Stimulated activated CD8-positive, alpha-beta memory T cell treated with anti-CD3 and anti-CD28 coated beads, Interleukin-7, amount 100 ng/mL, for 24 hours (primary cell): ENCODE data around the gene TMPRSS11A.

ENCODE experiments used
- DNase-seq: peaks from one replicate; pipeline ENCODE4 v3.0.0-alpha.2; 2020; ENCODE audit warnings: low read depth

The TMPRSS11A gene

DNA sequence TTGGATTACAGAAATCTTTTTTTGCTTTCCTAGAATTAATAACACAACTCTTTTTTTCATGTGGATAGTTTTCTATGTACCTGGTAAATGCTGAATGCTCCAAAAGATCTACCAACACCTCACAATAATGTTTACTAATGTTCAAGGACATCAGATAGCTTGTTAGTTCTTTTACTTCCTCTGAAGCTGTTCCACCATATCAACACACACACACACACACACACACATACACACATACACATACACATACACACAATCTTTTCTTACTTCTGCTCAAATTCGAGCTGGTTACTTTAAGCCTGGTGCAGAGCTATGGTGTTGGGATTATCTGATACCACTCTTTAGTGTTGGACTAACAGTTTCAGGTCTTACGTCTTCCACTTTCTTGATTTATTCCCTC is 51.2 kb downstream of the TMPRSS11A start:
- no peak for DNase-seq

DNA sequence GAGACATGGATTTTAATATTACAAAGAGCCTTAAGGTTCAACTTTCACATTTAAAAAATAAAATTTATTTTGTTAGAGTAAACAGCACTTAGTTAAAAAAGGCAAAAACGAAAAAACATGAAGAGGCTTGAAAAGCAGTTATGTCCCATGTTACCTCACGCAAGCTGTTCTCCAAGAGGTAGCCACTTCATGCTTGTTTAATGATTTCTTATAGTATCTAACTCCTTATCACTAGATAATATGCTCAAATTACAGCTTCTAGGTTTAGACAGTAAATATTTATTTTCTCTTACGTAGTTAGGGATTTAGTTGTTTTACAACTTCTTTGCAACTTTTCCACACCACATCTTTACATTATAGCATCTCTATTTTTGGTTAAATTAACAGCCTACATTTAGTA is 51.7 kb downstream of the TMPRSS11A start:
- DNase-seq, result no peak

DNA sequence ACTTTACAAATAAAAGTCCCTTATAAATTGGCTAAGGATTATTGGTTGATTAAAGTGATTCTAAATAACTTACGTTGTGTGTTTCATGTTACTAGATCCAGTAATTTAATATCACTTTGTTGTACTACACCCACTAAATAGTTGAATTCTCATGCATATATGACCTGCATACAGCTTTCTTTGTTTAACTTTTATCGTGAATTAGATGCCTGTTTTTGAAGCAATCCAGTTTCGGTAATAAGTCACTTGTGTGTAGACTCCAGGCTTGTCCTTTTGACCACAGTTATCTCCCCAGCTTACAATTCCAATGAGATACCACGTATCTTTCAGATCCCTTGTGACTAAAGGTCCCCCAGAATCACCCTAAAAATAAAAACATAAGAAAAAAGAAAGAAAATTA is 52.2 kb downstream of the TMPRSS11A start:
- no peak for DNase-seq

GRCh38 chr4:67910585-67910905 is 52.7 kb downstream of the TMPRSS11A start:
- no peak for DNase-seq

GRCh38 chr4:67909905-67910584 is 53.2 kb downstream of the TMPRSS11A start:
- DNase-seq, result no peak

GRCh38 chr4:67907650-67908049 is 55.6 kb downstream of the TMPRSS11A start:
- DNase-seq, result no peak

DNA sequence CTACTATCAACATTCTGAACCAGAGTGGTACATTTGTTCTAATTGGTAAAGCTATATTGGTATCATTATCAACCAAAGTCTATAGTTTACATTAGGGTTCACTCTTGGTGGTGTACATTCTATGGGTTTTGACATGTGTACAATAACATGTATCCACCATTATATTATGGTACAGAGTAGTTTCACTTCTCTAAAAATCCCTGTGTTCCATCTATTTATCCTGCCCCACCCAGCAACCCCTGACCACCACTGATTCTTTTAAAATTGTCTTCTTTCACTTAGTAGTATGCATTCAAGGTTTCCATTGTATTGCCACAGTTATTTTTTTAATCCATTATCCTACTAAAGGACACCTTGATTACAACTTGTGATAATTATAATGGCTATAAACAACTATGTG is 64.2 kb downstream of the TMPRSS11A start:
- DNase-seq, result no peak

DNA sequence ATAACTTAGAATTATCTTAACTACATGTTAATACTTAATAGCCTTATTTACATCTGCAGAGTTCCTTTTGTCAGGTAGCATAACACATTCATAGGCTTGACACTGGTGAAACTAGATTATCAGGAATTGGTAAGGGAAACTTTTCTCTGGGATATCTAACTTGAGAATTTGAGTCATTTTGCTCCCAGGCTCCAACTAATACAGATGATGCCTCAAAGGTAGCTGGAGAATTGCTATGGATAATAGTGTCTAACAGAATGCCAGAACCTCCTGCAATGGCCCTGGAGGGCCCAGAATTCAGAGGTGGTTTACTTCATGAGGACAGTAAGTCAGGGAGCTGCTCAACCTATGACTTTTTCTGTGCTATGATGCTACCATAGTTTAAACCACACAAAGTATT is 65.6 kb downstream of the TMPRSS11A start:
- DNase-seq, result no peak

- no peak for DNase-seq
Measured at GRCh38 chr4:67896421-67897065, 66.8 kb downstream of the TMPRSS11A start.

GRCh38 chr4:67894659-67895058 is 68.6 kb downstream of the TMPRSS11A start:
- DNase-seq, result no peak

DNA sequence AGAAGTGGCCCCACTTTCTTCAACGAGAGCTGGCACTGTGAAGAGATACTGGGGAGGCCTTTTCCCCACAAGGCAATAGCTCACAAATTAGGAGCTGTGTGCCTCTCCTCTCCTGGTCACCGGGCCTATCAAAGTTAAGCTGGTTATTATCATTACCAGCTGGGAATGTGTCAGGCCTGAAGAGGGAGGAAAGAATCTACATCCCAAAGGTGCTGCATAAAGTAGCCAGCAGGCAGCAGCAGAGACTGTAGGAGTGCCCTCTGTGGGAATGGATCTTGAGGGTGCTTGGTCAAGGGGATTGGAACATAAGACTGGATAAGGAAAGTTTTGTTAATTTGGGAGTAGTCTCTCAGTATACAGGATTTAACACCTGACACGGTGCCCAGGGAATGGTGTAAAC is 70.4 kb downstream of the TMPRSS11A start:
- DNase-seq, result no peak

GRCh38 chr4:67892253-67892652 is 71.0 kb downstream of the TMPRSS11A start:
- no peak for DNase-seq

- no peak for DNase-seq
Measured at GRCh38 chr4:67891645-67892044, 71.6 kb downstream of the TMPRSS11A start.

GRCh38 chr4:67886281-67886680 is 77.0 kb downstream of the TMPRSS11A start:
- no peak for DNase-seq

- no peak for DNase-seq
Measured at GRCh38 chr4:67885762-67886161, 77.5 kb downstream of the TMPRSS11A start.

GRCh38 chr4:67884701-67885100 is 78.6 kb downstream of the TMPRSS11A start:
- no peak for DNase-seq

- DNase-seq, result no peak
Measured at GRCh38 chr4:67883902-67884301, 79.4 kb downstream of the TMPRSS11A start, which contains the start of gene TMPRSS11D. TSS of gene TMPRSS11D (minus strand) at chr4:67884002. CDS start at chr4:67883933, 69 bp downstream.

DNA sequence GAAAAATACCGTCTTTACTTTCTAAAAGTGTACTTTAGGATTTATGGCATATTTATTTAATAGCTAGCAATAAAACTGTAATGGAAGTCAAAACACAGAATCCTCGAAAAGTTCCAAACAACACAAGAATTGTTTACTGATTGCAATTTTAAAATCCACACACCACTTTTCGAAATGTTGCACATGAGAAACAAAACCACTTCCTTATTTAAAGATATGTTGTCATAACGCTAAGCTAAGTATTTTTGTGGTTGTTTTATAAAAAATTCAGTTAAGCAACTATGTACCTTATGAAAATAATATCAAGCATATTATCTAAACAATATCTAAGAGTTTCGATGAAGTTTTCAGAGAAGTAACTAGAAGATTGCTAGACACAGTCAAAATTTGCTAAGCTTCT is 79.8 kb downstream of the TMPRSS11A start:
- DNase-seq, result no peak

- DNase-seq, result no peak
Measured at GRCh38 chr4:67880866-67881610, 82.3 kb downstream of the TMPRSS11A start.

DNA sequence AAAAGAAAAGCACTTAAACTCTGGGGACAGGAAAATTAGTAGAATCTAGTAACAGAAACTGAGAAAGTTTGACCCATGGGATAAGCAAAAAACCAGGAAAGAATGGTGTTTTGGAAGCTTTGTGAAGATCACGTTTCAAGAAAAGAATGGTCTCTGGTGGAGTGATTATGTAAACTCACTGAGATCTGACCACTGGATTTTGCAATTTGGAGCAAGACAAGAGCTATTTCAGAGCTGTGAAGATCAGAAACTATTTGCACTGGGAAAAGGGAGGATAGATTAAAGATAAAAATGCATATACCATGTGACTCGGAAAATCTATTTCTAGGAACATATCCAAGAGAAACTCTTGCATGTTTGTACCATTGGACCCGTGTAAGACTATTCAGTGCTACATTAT is 83.8 kb downstream of the TMPRSS11A start:
- no peak for DNase-seq

DNA sequence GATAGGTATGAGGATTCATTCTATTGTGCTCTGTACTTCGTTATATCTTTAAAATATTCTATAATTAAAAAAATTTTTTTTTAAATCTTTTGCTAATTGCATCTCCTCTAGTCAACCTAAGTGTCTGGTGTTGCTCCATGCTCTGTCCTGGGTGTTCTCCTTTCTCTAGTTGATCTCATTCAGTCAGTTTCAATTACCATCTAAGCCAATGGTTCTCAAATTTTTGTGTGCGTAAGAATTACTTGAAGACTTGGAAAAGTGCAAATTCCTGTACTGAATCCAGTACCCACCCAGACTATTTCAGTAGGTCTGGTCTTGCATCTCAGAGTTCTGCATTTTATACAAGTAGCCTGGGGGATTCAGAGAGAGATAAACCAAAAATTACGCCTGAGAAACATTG is 86.2 kb downstream of the TMPRSS11A start:
- DNase-seq, result no peak

DNA sequence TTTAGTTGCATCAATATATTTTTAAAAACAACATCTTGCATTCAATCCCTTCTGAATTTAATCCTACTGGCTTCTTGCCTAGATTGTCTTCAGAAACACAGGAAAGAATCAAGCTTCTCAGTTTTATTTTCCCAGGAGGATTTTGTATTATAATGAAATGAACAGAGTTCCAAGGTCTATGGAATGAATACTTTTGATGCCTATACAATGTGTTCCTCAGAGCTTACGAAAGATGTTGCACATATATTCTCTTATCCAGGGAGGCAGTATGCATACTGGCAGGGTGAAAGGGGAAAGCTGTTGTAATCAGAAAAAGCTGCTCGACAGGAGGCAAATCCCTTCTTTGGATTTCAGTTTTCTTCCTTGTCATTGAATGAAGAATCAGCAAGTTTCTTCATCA is 88.3 kb downstream of the TMPRSS11A start:
- no peak for DNase-seq

DNA sequence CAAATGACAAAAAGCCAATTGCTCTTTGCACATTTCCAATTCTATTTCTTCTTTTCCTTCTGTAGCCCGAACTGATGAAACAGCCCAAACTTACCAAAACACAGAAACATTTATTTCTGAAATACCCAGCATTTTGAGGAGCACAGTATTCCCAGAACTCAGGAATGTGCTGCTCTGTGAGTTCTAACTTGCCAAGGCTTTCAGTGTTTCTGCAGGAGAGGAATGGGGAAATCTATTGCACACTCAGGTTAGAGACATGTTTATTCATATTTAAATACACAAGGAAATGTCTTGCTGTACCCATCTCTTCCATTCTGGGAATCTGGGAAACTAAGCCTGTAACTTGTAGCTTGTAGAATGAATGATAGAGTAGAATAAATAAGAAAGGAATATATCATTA is 90.2 kb downstream of the TMPRSS11A start:
- no peak for DNase-seq
